HL-60/S4 treated with phorbol 12-myristate 13-acetate at 8.2 ng/mL for 4 days and 3 days (cell line): ENCODE results near the gene PNPLA2.

Experiments used
- in situ Hi-C: fragments of 300-500 bp; cut with MboI; formaldehyde crosslinking; loops from 2 replicates; pipeline ENCODE4 v1.15.0; 2022; ENCODE audit warnings: low sequenced_read_pairs

The PNPLA2 gene

GRCh38 chr11:786235-787083, 32.3 kb upstream of the PNPLA2 start:
- in situ Hi-C loops = no loop called here

DNA sequence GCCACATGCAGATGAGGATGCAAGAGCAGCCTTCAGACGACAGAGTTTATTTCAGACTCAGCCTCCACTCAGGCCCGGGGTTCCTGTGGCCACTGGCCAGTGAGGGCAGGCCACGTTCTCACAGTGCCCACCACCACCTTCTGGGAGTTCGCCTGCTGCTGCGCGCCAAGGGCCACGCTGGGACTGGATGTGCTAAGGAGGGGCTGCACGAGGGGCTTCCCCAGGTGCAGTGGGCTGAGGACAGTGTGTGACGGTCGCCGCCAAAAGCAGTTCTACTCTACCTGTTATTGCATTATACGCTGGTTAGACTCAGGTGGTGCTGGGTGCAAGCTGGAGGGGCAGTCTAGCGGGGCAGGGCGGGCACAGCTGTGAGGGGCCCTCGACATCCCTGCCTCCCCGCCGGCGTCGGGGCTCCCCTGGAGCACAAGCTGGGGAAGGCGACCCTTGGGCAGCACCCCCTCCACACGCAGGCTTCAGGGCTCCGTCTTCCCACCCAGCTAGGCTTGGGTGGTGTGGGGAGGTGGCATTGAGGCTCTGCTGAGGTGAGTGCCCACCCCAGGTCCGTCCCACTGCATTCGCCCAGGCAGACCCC, 31.5 kb upstream of the PNPLA2 start:
- in situ Hi-C loops = no loop called here

- in situ Hi-C loops = no loop called here
Measured at GRCh38 chr11:788009-788640, 30.6 kb upstream of the PNPLA2 start.

DNA sequence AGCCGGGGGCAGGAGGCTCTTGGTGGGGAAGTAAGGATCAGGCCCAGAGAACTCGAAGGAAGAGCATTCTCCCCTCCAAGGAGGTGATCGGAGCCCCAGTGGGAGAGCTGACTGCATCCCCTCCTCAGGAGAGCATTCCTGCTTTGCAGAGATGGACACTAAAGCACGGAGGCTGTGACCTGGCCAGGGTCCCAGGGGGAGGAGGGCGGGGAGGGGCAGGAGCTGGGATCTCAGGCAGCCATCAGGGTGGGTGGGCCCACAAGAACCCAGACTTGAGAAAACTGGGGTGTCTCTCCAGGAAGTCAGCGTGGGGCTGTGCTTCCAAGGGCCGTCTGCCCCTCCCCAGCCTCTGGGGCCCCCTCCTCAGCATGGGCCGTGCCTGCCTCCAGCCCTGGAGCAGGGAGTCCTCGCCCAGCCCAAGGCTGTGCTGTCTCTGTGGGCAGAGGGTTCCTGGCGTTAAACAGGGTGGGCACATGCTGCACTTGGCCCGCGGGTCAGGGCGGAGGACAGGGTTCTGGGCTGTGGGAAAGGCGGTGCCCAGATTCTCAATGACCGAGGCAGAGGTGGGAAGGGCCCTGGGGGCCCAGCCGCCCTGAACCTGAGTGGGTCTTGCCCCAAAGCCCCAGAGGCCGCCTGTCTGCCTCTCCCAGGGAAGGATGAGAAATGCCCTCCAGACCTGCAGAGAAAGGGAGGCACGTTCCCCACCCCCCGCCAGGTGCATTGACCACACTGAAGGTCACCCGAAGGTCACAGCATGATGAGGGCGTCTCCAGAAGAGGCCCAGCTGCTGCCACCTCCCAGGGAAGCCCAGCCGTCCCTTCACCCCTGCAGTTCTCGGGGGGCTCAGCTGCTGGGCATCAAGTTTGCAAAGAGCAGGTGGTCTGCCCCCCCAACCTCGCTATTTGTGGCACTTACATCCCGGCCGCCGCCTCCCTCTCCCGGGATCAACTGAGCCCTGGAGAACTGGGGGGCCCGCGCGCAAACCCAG, 29.5 kb upstream of the PNPLA2 start:
- in situ Hi-C loops = no loop called here

- in situ Hi-C loops = no loop called here
Measured at GRCh38 chr11:789943-790342, 28.8 kb upstream of the PNPLA2 start, which contains the start of gene CEND1. Gene CEND1, minus strand, starts transcription at chr11:790090. Its CDS starts 1,514 bp downstream, at chr11:788576.

DNA sequence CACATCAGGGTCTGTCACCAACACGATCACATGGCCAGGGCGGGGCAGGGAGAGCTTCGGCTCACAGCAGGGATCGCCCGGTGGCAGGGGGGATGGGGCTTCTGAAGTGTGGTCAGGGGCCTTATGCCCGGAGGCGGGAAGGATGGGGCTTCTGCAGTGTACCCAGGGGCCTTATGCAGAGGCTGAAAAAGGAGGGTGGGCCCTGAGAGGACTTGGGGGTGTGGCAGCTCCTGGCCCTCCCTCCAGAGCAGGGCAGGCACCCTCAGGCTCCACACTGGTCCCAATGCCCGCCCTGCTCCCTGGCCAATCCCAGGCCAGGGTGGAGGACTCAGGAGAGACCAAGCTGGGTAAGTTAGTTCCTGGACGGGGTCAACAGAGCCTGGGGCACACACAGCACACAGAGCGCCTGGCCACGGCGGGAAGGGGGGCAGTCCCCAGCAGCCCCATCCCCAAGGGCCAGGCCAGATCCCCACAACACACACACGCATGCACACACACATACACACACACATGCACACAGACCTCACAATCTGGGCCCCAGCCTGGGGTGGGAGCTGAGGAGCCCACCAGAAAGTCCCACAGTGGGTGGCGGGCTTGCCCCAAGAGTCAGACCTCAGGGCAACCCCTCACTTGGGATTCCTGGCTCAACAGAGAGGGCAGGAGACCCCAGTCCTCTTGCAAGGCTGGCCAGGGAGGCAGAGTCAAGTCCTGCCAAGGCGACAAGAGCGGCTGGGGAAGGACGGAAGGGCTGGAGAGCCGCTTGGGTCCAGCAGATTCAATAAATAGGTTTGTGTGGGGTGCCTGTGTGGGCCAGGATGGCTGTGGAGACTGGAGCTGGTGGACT, 27.8 kb upstream of the PNPLA2 start:
- in situ Hi-C loops = no loop called here

DNA sequence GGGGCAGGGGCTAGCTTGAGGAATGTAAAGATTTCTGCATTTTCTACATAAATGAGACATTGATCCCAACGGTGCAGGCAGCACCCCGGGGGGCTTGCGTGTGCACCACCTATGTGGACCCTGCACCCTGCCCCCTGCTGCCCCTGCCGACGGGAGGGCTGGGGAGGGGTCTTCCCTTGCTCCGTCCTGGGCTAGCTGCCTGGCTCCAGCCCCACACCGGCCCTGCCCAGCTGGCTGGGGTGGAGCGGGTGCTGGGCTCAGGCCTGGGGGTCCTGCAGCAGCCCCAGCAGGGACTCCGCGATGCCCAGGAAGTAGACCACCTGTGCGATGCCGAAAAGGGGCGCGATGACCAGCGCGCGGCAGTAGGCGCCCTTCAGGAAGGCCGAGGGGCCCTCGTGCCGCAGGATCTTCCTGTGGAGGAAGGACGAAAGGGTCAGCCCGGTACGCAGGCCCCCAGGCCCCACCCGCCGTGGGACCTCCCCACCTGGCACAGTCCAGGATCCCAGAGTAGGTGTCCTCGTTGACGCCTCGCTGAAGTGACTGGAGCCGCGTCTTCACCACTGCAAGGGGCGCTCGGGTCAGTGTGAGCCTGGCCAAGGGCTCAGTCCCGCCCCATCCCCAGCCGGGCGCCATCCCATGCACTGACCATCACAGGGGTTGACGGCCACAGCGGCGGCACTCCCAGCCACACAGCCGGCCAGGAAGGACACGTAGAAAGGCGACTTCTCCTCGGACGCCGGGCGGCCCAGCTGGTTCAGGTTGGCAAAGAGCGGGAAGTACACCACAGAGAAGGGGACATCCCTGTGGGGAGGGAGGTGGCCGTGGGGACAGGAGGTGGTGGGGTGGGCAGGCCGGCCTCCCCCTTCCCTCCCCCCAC, 26.8 kb upstream of the PNPLA2 start:
- in situ Hi-C loops = no loop called here

- in situ Hi-C loops = no loop called here
Measured at GRCh38 chr11:792535-792821, 26.2 kb upstream of the PNPLA2 start.

DNA sequence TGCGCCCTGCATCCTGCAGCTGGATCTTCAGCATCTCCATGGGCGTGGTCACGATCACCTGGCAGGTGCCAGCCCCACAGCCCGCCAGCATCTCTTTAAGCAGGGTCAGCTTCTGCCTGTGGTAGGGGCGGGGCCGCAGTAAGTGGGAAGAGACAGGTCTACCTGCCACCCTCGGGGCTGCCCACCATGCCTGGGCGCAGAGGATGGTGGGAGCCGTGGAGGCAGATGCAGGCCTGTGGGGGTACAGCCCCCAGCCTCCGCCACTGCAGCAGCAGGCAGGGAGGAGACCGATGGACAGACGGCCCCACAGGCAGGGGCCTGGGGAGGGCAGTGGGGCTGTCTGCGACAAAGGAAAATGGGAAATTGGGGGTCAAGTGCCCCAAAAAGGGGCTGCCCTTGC, 25.8 kb upstream of the PNPLA2 start:
- in situ Hi-C loops = no loop called here

DNA sequence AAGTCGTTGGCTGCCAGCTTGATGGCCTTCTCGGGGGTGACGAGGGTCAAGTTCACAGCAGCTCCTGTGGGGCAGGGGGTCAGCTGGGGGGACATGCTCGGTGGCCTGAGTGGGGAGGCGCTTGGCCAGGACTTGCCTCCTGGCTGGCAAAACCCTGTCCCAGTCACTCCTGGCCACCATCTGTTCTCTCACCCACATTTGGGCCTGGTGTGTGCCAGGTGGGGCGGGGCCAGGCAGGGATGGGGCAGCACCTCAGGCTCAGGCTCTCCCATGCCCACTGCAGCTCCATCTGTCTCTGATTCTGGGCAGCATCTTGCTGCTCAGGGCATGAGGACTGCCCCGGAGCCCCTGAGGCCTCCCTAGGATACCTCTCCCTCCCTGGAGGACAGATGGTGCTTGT, 25.2 kb upstream of the PNPLA2 start:
- in situ Hi-C loops = no loop called here

DNA sequence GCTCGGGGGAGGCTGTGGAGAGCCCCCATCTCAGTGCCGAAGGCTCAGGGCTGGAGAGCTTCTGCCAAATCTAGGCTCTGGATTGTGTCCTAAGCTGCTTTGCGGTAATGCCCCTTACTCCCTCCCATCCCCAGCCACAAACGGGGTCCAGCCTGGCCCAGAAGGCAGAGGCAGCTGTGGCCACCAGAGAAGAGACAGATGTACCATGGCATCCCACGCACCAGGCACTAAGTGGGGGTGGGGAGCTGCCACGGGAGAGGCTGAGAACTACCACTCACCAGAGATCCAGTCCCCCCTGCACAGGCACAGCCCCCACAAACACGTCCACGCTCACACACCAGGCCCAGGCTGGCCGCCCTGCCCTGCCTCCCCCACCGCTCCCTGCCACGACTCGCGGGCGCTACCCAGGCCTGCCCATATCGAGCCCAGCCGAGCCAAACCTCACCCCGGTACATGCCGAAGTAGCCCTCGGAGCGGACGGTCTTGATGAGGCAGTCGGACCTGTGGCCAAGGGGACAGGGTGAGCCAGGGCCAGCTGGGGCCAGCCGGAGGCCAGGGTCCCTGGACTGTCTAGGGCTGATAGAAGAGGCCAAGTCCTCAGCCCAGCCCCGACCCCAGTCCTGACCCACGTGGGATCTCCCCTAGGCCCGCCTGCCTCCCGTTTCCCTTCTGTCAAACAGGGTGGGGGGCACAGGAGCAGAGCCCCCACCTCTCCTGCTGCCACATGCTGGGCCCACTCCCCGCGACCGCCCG, 24.5 kb upstream of the PNPLA2 start:
- in situ Hi-C loops = no loop called here

DNA sequence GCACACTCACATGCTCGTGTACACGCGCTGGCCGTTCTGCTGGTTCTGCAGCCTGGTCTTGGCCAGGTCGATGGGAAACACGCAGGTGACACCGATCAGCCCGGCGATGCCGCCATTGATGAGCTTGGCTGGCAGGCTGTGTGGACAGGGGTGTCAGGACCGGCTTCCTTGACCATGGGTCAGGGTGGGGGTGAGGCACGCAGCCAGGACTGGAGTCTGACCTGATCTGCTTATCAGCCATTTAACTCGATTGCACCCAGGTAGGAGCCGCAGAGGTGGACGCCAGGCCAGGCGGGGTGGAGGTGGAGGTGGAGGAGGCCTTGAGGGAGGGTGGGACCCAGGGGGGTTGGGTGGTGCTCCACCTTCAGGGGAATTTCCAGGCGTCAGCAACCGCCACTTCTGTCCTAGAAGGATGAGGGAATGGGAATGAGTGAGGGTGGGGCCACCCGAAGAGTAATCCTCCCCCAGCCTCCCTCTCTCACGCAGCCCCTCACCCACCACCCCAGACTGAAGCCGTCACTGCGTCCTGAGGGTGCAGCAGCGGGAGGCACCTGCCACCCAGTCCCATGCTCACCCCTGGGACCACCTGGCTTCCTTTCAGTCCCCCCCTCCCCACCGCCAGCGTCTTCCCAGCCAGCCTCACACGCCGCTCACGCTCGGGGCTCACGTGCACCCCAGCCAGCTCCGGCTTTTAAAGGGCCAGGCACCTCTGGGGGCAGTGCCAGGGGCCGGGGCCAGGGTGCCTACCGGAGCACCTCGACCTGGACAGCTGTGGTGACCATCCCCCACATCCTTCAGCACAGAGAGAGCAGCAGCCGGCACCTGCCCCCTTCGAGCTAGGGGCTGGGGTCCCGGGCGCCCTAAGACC, 23.7 kb upstream of the PNPLA2 start:
- in situ Hi-C loops = no loop called here

- in situ Hi-C loops = no loop called here
Measured at GRCh38 chr11:795634-796564, 22.8 kb upstream of the PNPLA2 start.

- in situ Hi-C loops = no loop called here
Measured at GRCh38 chr11:796565-797295, 22.0 kb upstream of the PNPLA2 start.

- in situ Hi-C loops = no loop called here
Measured at GRCh38 chr11:797296-798092, 21.2 kb upstream of the PNPLA2 start.
